ENCODE data around the gene CLEC4A. TPM values are rescaled to one million over a fixed set of nuclear protein-coding genes. Genes with fewer than 3 reads are reported as not detected.

CLEC4A gene
- not detected in 2 replicates for total RNA-seq

GRCh38 chr12:8123124-8123912 is at the start of gene CLEC4A:
Gene CLEC4A, plus strand, starts transcription at chr12:8123617. Its CDS starts 262 bp downstream, at chr12:8123879.

GRCh38 chr12:8156845-8157244 is 33.4 kb downstream of the CLEC4A start, which contains the start of gene ZNF705A:
Gene ZNF705A, plus strand, starts transcription at chr12:8157015. Its CDS starts 15,611 bp downstream, at chr12:8172626.

Other genes starting within 250 kb of the CLEC4A start
- 22.4 and 30.3 TPM in 2 replicates for gene SLC2A3, start 187.4 kb upstream of the CLEC4A start, total RNA-seq
- 8.6 and 9.2 TPM in 2 replicates for gene FOXJ2, start 90.9 kb upstream of the CLEC4A start, total RNA-seq
- gene C3AR1, start 57.3 kb upstream of the CLEC4A start, total RNA-seq = not detected in 2 replicates
- gene NECAP1, start 41.3 kb upstream of the CLEC4A start, total RNA-seq = 22.4 and 37.3 TPM in 2 replicates
- gene ZNF705A, start 33.4 kb downstream of the CLEC4A start, total RNA-seq = not detected in 2 replicates
- gene FAM90A1, start 104.0 kb downstream of the CLEC4A start, total RNA-seq = 0.15 and 0.17 TPM in 2 replicates

All from bronchus fibroblast of lung (primary cell).